ENCODE measurements around the gene THNSL1.

The THNSL1 gene

DNA sequence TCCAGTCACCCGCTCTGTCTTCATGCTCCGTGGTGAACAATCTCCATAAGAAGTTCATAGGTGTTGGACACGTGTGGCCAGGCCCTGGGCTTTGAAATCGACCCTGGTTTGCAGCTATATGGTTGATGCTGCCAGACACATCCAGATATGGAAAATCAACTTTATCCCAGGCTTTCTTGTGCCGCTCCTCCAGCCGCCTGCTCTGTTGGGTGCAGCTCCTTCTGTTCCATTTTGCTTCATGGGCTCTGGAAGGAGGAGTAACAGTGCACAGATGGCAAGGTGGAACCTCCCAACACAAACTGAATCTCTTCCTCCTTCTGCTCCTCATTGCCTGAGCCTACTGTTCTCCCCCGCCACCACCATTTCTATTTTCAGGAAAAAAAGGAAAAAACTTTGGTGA, 44.7 kb downstream of the THNSL1 start:
- no peak for DNase-seq

DNA sequence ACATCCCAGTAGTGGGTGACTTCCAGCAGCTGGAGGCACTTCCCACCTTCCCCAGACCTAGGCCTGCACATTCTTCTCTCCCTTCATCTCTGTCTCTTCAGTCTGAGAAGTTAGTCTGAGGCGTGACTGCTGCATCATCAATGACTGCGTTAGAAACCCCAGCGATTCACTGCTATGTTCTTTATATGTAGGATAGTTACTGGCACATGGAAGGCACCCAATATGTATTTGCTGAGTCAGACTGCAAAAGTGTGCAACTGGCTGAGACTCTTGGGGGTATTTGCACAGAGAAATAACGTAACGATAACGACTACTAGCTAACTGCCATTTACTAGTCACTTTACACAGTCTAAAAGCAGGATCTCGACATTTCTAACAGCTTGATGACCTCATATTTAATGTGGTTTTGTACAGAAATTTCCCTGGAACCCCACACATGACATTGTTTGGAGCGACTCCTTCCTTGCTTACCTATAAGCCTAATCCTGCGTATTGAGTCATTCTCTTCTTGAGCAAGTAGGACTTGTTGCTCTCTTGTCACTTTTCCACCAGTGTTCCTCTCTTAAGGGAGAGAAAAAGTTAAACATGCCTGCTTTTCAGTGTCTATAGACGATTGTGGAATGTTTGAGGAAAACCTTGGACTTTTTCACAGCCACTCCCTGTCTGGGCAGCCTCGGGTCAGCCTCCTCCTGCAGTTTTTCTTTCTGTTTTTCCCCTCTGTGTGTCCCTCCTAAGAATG, 45.5 kb downstream of the THNSL1 start:
- peak; percentile 2 for DNase-seq

DNA sequence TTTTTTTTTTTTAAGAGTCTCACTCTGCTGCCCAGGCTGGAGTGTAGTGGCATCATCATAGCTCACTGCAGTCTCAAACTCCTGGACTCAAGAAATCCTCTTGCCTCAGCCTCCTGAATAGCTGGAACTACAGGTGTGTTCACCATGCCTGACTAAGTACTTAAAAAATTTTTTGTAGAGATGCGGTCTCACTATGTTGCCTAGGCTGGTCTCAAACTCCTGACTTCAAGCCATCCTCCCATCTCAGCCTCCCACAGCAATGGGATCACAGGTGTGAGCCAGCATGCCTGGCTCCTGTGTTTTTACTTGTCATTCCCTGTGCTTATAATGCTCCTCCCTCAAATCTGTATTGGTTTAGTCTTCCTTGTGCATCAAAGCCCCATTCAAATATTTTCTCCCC, 46.7 kb downstream of the THNSL1 start:
- DNase-seq: no peak

DNA sequence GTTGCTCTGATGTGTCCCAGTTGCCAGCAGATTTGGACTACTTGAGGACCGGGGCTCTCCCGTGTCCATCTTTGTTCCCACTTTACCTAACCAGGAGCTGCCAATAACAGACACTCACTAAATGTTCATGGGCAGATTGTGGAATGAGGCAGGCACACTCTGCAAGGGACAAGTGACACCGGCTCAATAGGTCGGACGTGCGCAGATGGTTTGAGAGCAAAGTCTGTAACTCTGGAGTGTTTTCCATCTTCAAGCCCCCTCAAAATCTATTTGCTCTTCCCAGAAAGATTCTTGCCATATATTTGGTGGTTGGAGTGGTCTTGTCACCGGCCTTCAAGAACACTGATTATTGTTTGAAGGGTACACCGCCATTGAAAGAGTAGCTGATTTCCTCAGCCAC, 47.2 kb downstream of the THNSL1 start:
- no peak for DNase-seq

DNA sequence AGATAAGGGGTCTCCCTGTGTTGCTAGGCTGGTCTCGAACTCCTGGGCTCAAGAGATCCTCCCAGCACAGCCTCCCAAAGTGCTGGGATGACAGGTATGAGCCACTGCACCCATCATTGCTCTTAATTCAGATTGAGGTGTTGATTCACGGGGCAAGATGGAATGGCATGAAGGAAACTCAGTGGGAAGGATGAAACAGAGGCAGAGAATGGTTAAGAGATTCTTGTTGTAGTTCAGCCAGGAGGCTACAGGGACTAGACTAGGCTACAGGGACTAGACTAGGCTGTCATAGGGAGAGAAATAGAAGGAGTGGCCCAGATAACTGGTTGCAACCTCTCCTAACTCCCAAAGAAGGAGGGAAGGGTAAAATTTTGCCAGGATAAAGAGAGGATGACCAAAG, 48.0 kb downstream of the THNSL1 start:
- no peak for DNase-seq

DNA sequence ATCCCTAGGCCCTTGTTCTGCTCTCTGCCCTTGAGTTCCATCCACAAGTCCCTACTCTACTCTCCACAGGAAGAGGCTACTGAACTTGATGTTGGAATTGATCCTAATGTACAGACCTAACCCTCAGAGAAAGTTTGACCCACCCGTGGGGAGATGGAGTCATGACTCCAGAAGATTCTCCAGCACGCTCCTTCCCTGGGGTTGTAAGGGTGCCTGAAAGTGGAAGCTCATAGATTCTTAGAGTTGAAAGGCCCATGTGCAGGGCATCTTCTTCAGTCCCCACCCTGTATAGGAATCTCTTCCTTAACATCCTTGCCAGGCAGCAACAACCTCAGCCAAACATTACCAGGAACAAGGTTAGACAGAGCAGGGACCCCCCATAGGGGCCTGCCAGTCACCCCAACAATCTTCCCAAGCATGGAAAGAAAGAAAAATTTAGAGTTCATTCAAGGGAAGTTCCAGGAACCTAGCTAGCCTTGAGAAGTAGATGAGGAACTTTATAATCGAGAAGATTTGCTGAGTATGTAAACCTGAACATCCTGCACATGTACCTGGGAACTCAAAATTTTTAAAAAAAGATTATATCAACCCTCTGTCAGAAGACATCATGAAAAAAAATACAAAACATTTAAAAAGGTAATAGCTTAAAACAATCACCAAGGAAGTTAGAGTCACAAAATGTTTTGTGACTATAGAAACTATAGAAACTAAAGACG, 49.5 kb downstream of the THNSL1 start:
- DNase-seq: no peak

DNA sequence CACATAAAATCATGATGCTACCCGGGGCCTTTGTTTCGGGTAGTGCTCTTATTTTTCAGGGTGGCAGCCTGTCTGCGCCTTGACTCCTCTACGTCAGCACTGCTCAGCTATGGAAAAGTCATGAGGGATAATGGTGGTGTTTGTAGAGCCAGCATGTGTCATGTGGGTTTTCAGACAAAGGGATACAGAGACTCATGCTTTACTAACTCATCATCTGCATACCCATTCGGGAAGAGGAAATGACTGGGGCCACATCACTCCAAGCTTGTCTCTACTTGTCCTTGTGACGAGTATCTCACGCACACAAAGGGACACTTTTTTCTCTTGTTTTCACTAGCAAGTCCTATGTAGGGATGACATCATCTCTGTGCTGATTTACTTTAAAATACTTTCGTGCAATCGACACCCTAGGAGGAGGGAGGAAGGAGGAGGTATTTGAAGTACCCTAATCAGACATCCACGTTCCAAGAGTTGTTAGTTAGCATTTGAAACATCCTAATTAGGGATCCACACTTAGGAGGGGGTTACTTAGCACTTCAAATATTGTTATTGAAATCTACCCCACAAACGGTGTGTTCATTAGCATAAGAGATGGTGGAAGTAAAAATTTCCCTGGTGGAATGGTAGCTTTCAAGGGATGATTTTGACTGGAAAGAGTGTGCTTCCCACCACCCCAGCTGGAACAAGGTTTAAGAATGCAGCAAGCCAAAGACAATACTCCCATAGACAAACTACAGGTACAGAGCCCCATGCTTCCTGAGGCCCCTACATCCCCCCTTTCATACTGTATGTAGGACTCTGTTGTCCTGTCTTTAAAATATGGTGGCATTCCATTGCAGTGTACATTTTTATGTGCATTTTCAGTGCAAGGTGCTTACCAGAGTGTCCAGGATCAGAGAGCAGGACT, 52.0 kb downstream of the THNSL1 start:
- DNase-seq: peak; percentile 19

DNA sequence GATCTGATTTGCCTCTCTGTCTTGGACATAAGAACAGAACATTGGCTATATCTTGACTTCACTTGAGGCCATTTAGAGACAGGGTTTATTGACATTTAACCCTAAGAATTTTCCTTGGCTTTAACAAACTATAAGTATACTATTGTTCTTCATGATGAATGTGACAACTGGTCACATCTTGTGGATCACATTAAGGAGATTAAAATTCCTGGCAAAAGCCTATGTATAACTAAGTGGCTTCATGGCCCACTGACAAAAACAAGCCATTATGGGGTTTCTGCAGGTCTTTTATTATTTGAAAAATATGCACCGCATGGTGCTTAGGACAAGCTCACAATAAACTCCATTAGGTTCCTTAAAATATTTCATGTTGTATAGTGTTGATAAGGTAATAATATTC, 54.8 kb downstream of the THNSL1 start:
- no peak for DNase-seq

DNA sequence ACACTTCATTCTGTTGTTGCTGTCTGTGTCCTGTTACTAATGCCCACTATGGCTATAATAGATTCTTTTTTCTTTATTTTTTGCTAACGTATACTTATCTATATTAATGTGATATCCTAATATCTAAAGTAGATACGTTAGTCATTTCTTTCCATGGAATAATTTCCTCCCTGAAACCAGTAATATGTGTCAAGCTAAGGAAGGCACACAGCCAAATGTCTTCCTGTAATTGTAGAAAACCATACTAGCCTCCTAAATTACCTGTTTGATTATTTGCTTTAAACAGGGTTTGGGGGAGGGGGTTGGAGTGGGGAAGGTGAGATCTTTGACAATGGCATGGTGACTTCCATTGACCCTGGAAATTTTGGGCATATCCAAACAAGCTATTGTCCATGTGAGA, 56.4 kb downstream of the THNSL1 start:
- no peak for DNase-seq

DNA sequence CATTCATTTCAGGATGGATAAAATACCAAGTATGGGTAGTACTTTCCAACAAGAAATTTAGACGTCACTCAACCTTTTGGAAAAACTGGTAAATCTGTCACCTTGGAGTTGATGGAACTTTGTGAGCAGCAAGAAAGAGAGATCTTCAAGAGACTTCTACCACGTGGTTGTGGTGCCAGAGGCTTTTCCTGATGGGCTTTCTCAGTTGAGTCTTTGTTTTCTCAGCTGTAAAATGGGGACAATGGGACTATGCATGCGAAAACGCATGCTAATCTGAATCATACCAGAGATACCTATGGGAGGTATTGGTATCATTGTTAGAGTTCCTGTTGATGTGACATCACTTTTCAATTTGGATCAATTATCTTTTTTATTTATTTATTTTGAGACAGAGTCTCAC, 59.4 kb downstream of the THNSL1 start:
- DNase-seq: no peak

Measured in HCEC 1CT (cell line).